ENCODE data around the gene SEPTIN1. TPM values are rescaled to one million over a fixed set of nuclear protein-coding genes. Genes with fewer than 3 reads are reported as not detected.
A peak's percentile ranks its signal among the peaks of the same experiment; 100 is the strongest.
"Not testable (repeated sequence)": the region's sequence is repeated elsewhere in the genome, so short reads cannot be mapped to it uniquely, and the experiment has no call there.

Gene SEPTIN1
- total RNA-seq, 1 donor from 2014 or later: under 0.01 TPM

- no peak for DNase-seq
These were observed 25.8 kb downstream of the SEPTIN1 start for GRCh38 chr16:30356401-30357084.

GRCh38 chr16:30355954-30356308 is 26.4 kb downstream of the SEPTIN1 start:
- DNase-seq: no peak

GRCh38 chr16:30355144-30355953 is 27.0 kb downstream of the SEPTIN1 start, which contains the start of gene CD2BP2:
TSS of gene CD2BP2 (minus strand) at chr16:30355308. CDS start at chr16:30354681, 627 bp downstream.
- peak; percentile 96 for DNase-seq

GRCh38 chr16:30354423-30355143 is 27.8 kb downstream of the SEPTIN1 start:
- DNase-seq: no peak

- no peak for DNase-seq
These were observed 28.8 kb downstream of the SEPTIN1 start for GRCh38 chr16:30353438-30354129.

- no peak for DNase-seq
These were observed 29.6 kb downstream of the SEPTIN1 start for GRCh38 chr16:30352488-30353401.

GRCh38 chr16:30351586-30352419 is 30.6 kb downstream of the SEPTIN1 start:
- DNase-seq: peak; percentile 74

- no peak for DNase-seq
These were observed 31.3 kb downstream of the SEPTIN1 start for GRCh38 chr16:30351001-30351441.

GRCh38 chr16:30350134-30350871 is 32.1 kb downstream of the SEPTIN1 start:
- no peak for DNase-seq

GRCh38 chr16:30349675-30350074 is 32.7 kb downstream of the SEPTIN1 start:
- no peak for DNase-seq

- DNase-seq: no peak
These were observed 33.4 kb downstream of the SEPTIN1 start for GRCh38 chr16:30348929-30349328.

GRCh38 chr16:30348113-30348512 is 34.2 kb downstream of the SEPTIN1 start:
- no peak for DNase-seq

- DNase-seq: no peak
These were observed 36.1 kb downstream of the SEPTIN1 start for GRCh38 chr16:30346286-30346685.

- not testable (repeated sequence) for DNase-seq
These were observed 38.9 kb downstream of the SEPTIN1 start for GRCh38 chr16:30343491-30343820.

GRCh38 chr16:30342751-30343490 is 39.4 kb downstream of the SEPTIN1 start:
- no peak for DNase-seq

GRCh38 chr16:30341971-30342370 is 40.4 kb downstream of the SEPTIN1 start:
- DNase-seq: not testable (repeated sequence)

GRCh38 chr16:30340621-30341020 is 41.7 kb downstream of the SEPTIN1 start:
- peak; percentile 22 for DNase-seq

- DNase-seq: not testable (repeated sequence)
These were observed 43.6 kb downstream of the SEPTIN1 start for GRCh38 chr16:30338715-30339114.

- not testable (repeated sequence) for DNase-seq
These were observed 44.4 kb downstream of the SEPTIN1 start for GRCh38 chr16:30337964-30338357.
